ENCODE data around the gene ERLIN1.
"Not testable (repeated sequence)": the region's sequence is repeated elsewhere in the genome, so short reads cannot be mapped to it uniquely, and the experiment has no call there.

Gene ERLIN1

GRCh38 chr10:100131571-100131970 is 54.3 kb downstream of the ERLIN1 start:
- DNase-seq: no peak

GRCh38 chr10:100130831-100131230 is 55.0 kb downstream of the ERLIN1 start:
- no peak for DNase-seq

- no peak for DNase-seq
Measured at GRCh38 chr10:100129424-100129823, 56.4 kb downstream of the ERLIN1 start.

- no peak for DNase-seq
Measured at GRCh38 chr10:100128951-100129350, 56.9 kb downstream of the ERLIN1 start.

GRCh38 chr10:100125335-100125734 is 60.5 kb downstream of the ERLIN1 start:
- DNase-seq: not testable (repeated sequence)

- DNase-seq: no peak
Measured at GRCh38 chr10:100124097-100124496, 61.7 kb downstream of the ERLIN1 start.

- no peak for DNase-seq
Measured at GRCh38 chr10:100122780-100123179, 63.0 kb downstream of the ERLIN1 start.

- DNase-seq: no peak
Measured at GRCh38 chr10:100120550-100120949, 65.3 kb downstream of the ERLIN1 start.

- DNase-seq: no peak
Measured at GRCh38 chr10:100119726-100120125, 66.1 kb downstream of the ERLIN1 start.

GRCh38 chr10:100114976-100115770 is 70.7 kb downstream of the ERLIN1 start:
- DNase-seq: no peak

- no peak for DNase-seq
Measured at GRCh38 chr10:100114460-100114859, 71.4 kb downstream of the ERLIN1 start.

GRCh38 chr10:100109670-100110069 is 76.2 kb downstream of the ERLIN1 start:
- no peak for DNase-seq

- no peak for DNase-seq
Measured at GRCh38 chr10:100106865-100107264, 79.0 kb downstream of the ERLIN1 start.

GRCh38 chr10:100104300-100104699 is 81.5 kb downstream of the ERLIN1 start:
- no peak for DNase-seq

GRCh38 chr10:100103581-100103980 is 82.2 kb downstream of the ERLIN1 start:
- DNase-seq: no peak

GRCh38 chr10:100101192-100102076 is 84.4 kb downstream of the ERLIN1 start:
- no peak for DNase-seq

GRCh38 chr10:100100651-100101184 is 85.1 kb downstream of the ERLIN1 start:
- DNase-seq: no peak

All from NCI-H524 treated with DMSO at 0.1 percent for 48 hours (cell line).